Esophagus (tissue), 2 donors: ENCODE data around the gene NCOA1. TPM values are rescaled to one million over a fixed set of nuclear protein-coding genes. Genes with fewer than 3 reads are reported as not detected.

ENCODE experiments used
- H3K27ac ChIP-seq, 2 donors: one replicate each; pipeline ENCODE4 v1.5.1; 2013; ENCODE audit warnings: low read depth in 2 of 2, mild to moderate bottlenecking in 2 of 2, inconsistent platforms in 1 of 2, low read length in 1 of 2, moderate library complexity in 1 of 2
- H3K27me3 ChIP-seq, 2 donors: one replicate each; pipeline ENCODE4 v1.6.1; 2013; ENCODE audit warnings: low read length in 2 of 2, control low read depth in 1 of 2, mild to moderate bottlenecking in 1 of 2; ENCODE audit not compliant: insufficient read depth in 2 of 2, control insufficient read depth in 1 of 2
- H3K36me3 ChIP-seq, 2 donors: one replicate each; pipeline ENCODE4 v1.6.1; 2013; ENCODE audit warnings: low read length in 1 of 2; ENCODE audit not compliant: control insufficient read depth in 2 of 2, insufficient read depth in 2 of 2
- H3K4me1 ChIP-seq, 2 donors: one replicate each; pipeline ENCODE4 v1.6.1; 2013; ENCODE audit warnings: low read length in 1 of 2; ENCODE audit not compliant: control insufficient read depth in 2 of 2, insufficient read depth in 2 of 2
- H3K4me3 ChIP-seq, 2 donors: one replicate each; pipeline ENCODE4 v1.5.1; 2013; ENCODE audit warnings: low read length in 2 of 2, mild to moderate bottlenecking in 2 of 2, low read depth in 1 of 2, moderate library complexity in 1 of 2
- H3K9me3 ChIP-seq, 2 donors: one replicate each; pipeline ENCODE4 v1.6.1; 2013; ENCODE audit warnings: mild to moderate bottlenecking in 2 of 2, low read depth in 1 of 2, low read length in 1 of 2, moderate library complexity in 1 of 2; ENCODE audit not compliant: control insufficient read depth in 2 of 2, insufficient read depth in 1 of 2
- WGBS, 2 donors: extraction: QIAGEN DNeasy Blood & Tissue Kit; methylation state at CpG; one replicate each; pipeline ENCODE4 v1.1.7; 2013; 5-methylcytosine and 5-hydroxymethylcytosine counted together
- polyA plus RNA-seq, 2 donors: library from polyadenylated mRNA; stranded (reverse); fragments of 200-250 nt; gene quantifications; one replicate each; pipeline ENCODE4 v1.2.3, GENCODE V29; 2013
- donor health status: healthy with polysubstance abuse.
- donor health status: Bipolar disorder and iron deficiency.

Gene NCOA1
- polyA plus RNA-seq, 2 donors: 8.7 to 13.7 TPM

DNA sequence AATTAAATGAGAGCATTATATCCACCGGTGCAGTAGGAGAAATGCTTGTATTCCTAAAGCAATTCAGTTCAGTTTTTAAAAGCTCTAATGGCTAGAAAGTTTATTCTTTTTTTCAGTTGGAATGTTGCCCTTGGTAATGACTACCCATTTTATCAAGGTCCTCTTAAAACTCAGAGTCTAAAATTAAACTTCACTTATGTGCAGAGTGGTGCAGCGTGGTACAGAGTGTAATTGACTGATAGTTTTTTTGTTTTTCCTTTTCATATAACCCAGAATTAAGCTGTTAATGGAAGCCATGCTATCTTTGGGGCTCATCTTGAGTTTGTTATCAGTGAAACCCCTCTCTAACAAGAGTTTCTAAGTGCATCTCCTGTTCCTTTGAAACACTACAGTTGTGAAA is 21.4 kb downstream of the NCOA1 start:
- no peaks in the 10 kb centered on the region for H3K9me3 ChIP-seq
- no peaks in the 10 kb centered on the region for H3K4me1 ChIP-seq
- no peak overlapping the region for H3K27ac ChIP-seq
- no peaks in the 10 kb centered on the region for H3K27me3 ChIP-seq
- no peak overlapping the region for H3K4me3 ChIP-seq
- no peaks in the 10 kb centered on the region for H3K36me3 ChIP-seq
- 59 to 64% methylated on average over 2 of the region's 2 CpGs for whole genome bisulfite sequencing, 2 donors

- H3K9me3 ChIP-seq: no peaks in the 10 kb centered on the region
- H3K27ac ChIP-seq: no peak overlapping the region
- no peaks in the 10 kb centered on the region for H3K27me3 ChIP-seq
- WGBS, 2 donors: 86 to 88% methylated on average over 6 of the region's 6 CpGs
- no peaks in the 10 kb centered on the region for H3K36me3 ChIP-seq
- H3K4me3 ChIP-seq: no peak overlapping the region
- no peaks in the 10 kb centered on the region for H3K4me1 ChIP-seq
Observed at GRCh38 chr2:24512831-24513230, 21.8 kb downstream of the NCOA1 start.

- Histone ChIP-seq H3K4me3 (no peak overlapping the region), H3K36me3 (no peaks in the 10 kb centered on the region), H3K9me3 (no peaks in the 10 kb centered on the region), H3K27ac (no peak overlapping the region), H3K27me3 (no peaks in the 10 kb centered on the region), H3K4me1 (no peaks in the 10 kb centered on the region)
- 91 to 93% methylated on average over 9 of the region's 9 CpGs for WGBS, 2 donors
Observed at GRCh38 chr2:24513281-24514071, 22.4 kb downstream of the NCOA1 start.

GRCh38 chr2:24514820-24515219 is 23.8 kb downstream of the NCOA1 start:
- no peak overlapping the region for H3K4me3 ChIP-seq
- H3K4me1 ChIP-seq: no peaks in the 10 kb centered on the region
- H3K9me3 ChIP-seq: no peaks in the 10 kb centered on the region
- 62 to 72% methylated on average over 2 of the region's 2 CpGs for WGBS, 2 donors
- H3K36me3 ChIP-seq: no peaks in the 10 kb centered on the region
- H3K27me3 ChIP-seq: no peaks in the 10 kb centered on the region
- no peak overlapping the region for H3K27ac ChIP-seq

DNA sequence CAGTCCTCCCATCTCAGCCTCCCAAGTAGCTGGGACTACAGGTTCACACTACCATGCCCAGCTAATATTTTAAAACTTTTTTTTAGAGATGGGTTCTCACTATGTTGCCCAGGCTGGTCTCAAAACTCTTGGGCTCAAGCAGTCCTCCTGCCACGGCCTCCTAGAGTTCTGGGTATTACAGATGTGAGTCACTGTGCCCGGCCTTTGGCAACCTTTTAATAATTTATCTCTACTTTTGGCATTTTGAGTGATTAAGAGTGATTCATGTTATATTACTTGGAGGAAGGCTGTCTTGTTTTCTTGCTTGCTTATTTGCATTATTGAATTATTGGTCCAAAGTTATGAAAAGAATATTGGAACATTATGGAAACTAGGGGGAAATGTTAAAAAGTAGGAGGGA is 24.3 kb downstream of the NCOA1 start:
- no peaks in the 10 kb centered on the region for H3K9me3 ChIP-seq
- WGBS, 2 donors: 41% methylated on average over 2 of the region's 2 CpGs
- no peaks in the 10 kb centered on the region for H3K27me3 ChIP-seq
- H3K4me3 ChIP-seq: no peak overlapping the region
- no peak overlapping the region for H3K27ac ChIP-seq
- no peaks in the 10 kb centered on the region for H3K36me3 ChIP-seq
- H3K4me1 ChIP-seq: no peaks in the 10 kb centered on the region

GRCh38 chr2:24515831-24516230 is 24.8 kb downstream of the NCOA1 start:
- Histone ChIP-seq H3K4me3 (no peak overlapping the region), H3K27me3 (no peaks in the 10 kb centered on the region), H3K27ac (no peak overlapping the region), H3K4me1 (no peaks in the 10 kb centered on the region), H3K9me3 (no peaks in the 10 kb centered on the region), H3K36me3 (no peaks in the 10 kb centered on the region)
- 82% methylated on average over 2 of the region's 2 CpGs; no CpG with 5 or more reads in 1 of the 2 donors for WGBS, 2 donors

GRCh38 chr2:24517247-24517646 is 26.2 kb downstream of the NCOA1 start:
- H3K4me1 ChIP-seq: no peaks in the 10 kb centered on the region
- no peak overlapping the region for H3K4me3 ChIP-seq
- no peaks in the 10 kb centered on the region for H3K9me3 ChIP-seq
- H3K27me3 ChIP-seq: no peaks in the 10 kb centered on the region
- no peaks in the 10 kb centered on the region for H3K36me3 ChIP-seq
- 56 to 86% methylated on average over 5 of the region's 5 CpGs for WGBS, 2 donors
- H3K27ac ChIP-seq: no peak overlapping the region

DNA sequence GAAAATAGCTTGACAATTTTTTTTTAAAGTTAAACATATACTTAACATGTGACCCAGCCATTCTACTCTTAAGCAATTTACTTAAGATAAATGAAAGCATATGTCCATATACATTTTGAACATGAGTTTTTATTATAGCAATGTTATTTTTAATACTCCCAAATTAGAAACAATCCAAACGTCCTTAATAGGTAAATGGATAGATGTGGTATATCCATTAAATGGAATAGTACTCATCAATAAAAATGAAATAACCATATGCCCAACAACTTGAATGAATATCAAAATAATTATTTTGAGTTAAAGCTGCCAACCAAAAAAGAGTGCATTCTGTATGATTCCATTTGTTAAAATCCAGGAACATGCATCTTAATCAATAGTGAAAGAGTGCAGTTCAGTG is 29.1 kb downstream of the NCOA1 start:
- 74 to 85% methylated on average over 1 of the region's 1 CpG for WGBS, 2 donors
- H3K36me3 ChIP-seq: no peaks in the 10 kb centered on the region
- H3K4me3 ChIP-seq: no peak overlapping the region
- H3K4me1 ChIP-seq: no peaks in the 10 kb centered on the region
- no peak overlapping the region for H3K27ac ChIP-seq
- no peaks in the 10 kb centered on the region for H3K27me3 ChIP-seq
- no peaks in the 10 kb centered on the region for H3K9me3 ChIP-seq

DNA sequence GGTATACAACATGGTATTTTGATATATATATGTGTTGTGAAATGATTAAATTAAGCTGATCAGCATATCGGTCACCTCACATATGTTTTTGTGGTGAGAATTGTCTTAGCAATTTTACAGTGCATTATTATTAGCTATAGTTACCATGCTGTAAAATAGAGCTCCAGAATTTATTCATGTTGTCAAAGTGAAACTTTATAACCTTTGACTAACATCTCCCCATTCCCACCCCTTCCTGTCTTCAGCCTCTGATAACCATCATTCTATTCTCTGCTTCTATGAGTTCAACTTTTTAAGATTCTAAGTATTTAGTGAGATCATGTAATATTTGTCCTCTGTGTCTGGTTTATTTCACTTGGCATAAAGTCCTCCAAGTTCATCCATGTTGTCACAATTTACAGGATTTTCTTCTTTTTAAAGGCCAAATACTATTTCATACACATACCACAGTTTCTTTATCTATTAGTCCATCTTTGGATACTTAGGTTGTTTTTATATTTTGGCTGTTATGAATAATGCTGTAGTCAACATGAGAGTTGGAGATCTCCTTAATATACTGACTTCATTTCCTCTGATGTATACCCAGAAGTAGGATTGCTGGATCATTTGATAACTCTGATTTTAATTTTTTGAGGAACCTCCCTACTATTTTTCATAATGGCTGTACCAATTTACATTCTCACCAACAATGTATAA is 30.3 kb downstream of the NCOA1 start:
- Histone ChIP-seq H3K27me3 (no peaks in the 10 kb centered on the region), H3K36me3 (no peaks in the 10 kb centered on the region), H3K27ac (no peak overlapping the region), H3K4me3 (no peak overlapping the region), H3K4me1 (no peaks in the 10 kb centered on the region), H3K9me3 (no peaks in the 10 kb centered on the region)
- 77 to 80% methylated on average over 1 of the region's 1 CpG for WGBS, 2 donors
